IMR-90 (cell line): Measurements from ENCODE around the gene FAM20C. TPM values are rescaled to one million over a fixed set of nuclear protein-coding genes. Genes with fewer than 3 reads are reported as not detected.

Source experiments
- ATAC-seq: fragments of 200-7000 bp; cut with Tn5 transposase; 2 replicates; pipeline ENCODE4 v1.9.1; 2020; ENCODE audit warnings: low read depth, mild to moderate bottlenecking, moderate library complexity
- BruUV-seq: library from RNA; stranded (reverse); fragments of 400-500 nt; replicated peaks from 2 replicates; lab custom pipeline; 2021; lab: Mats Ljungman, UMichigan
- CTCF ChIA-PET: fragments of 300-600 bp; formaldehyde crosslinking; extraction: SDS; loops from one replicate; lab custom pipeline; 2021; ENCODE audit warnings: antibody characterized with exemption; lab: Yijun Ruan, JAX
- POLR2A ChIA-PET: fragments of 300-600 bp; sonication (Branson Sonifier 250); formaldehyde crosslinking; loops from one replicate; lab custom pipeline; 2022; ENCODE audit warnings: antibody characterized with exemption; ENCODE audit not compliant: unreplicated experiment; lab: Charles Lee
- DNase-seq: peaks from one replicate; pipeline ENCODE4 v3.0.0; 2013
- H2AFZ ChIP-seq: replicated peaks from 2 replicates; pipeline ENCODE3; 2013; ENCODE audit warnings: low read length, mild to moderate bottlenecking; ENCODE audit not compliant: poor library complexity
- H2AK5ac ChIP-seq: 2 replicates; pipeline ENCODE4 v1.6.1; 2013; ENCODE audit warnings: low read depth, low read length, inconsistent platforms
- H2AK9ac ChIP-seq: replicated peaks from 2 replicates; pipeline ENCODE3; 2013; ENCODE audit warnings: mild to moderate bottlenecking, low read depth, low read length, moderate library complexity; ENCODE audit not compliant: poor library complexity
- H2BK120ac ChIP-seq: 2 replicates; pipeline ENCODE4 v1.6.1; 2013; ENCODE audit warnings: low read depth, low read length, inconsistent platforms
- H2BK15ac ChIP-seq: 3 replicates; pipeline ENCODE4 v1.6.1; 2013; ENCODE audit warnings: low read depth, low read length, inconsistent platforms
- H2BK20ac ChIP-seq: 2 replicates; pipeline ENCODE4 v1.6.1; 2013; ENCODE audit warnings: low read depth, mild to moderate bottlenecking, inconsistent platforms, low read length, moderate library complexity
- H2BK5ac ChIP-seq: 2 replicates; pipeline ENCODE4 v1.6.1; 2013; ENCODE audit warnings: mild to moderate bottlenecking, low read depth, low read length, inconsistent platforms; ENCODE audit not compliant: poor library complexity, severe bottlenecking
- H3K14ac ChIP-seq: replicated peaks from 2 replicates; pipeline ENCODE4 v1.6.1; 2013; ENCODE audit warnings: low read depth, low read length, inconsistent platforms
- H3K18ac ChIP-seq: 2 replicates; pipeline ENCODE4 v1.6.1; 2013; ENCODE audit warnings: low read depth, low read length, control low read depth
- H3K23ac ChIP-seq: 2 replicates; pipeline ENCODE4 v1.6.1; 2013; ENCODE audit warnings: low read depth, low read length, inconsistent platforms
- H3K27ac ChIP-seq: 2 replicates; pipeline ENCODE4 v1.5.1; 2013; ENCODE audit warnings: mild to moderate bottlenecking, control low read depth, low read length; ENCODE audit not compliant: insufficient read depth
- H3K27me3 ChIP-seq: 2 replicates; pipeline ENCODE4 v1.6.1; 2013; ENCODE audit warnings: low read length; ENCODE audit not compliant: control insufficient read depth, insufficient read depth
- H3K36me3 ChIP-seq: 2 replicates; pipeline ENCODE4 v1.6.1; 2013; ENCODE audit warnings: low read length, mixed read lengths; ENCODE audit not compliant: control insufficient read depth, insufficient read depth
- H3K4ac ChIP-seq: 2 replicates; pipeline ENCODE4 v1.6.1; 2013; ENCODE audit warnings: low read depth, low read length, inconsistent platforms
- H3K4me1 ChIP-seq: 2 replicates; pipeline ENCODE4 v1.6.1; 2013; ENCODE audit warnings: low read length, mixed read lengths; ENCODE audit not compliant: control insufficient read depth, insufficient read depth
- H3K4me2 ChIP-seq: 2 replicates; pipeline ENCODE4 v1.6.1; 2013; ENCODE audit warnings: low read depth, mild to moderate bottlenecking, control low read depth, low read length, moderate library complexity
- H3K4me3 ChIP-seq: 2 replicates; pipeline ENCODE4 v1.5.1; 2013; ENCODE audit warnings: low read depth, mild to moderate bottlenecking, control low read depth, low read length, moderate library complexity; ENCODE audit not compliant: insufficient read depth
- H3K56ac ChIP-seq: 2 replicates; pipeline ENCODE4 v1.6.1; 2013; ENCODE audit warnings: low read length, inconsistent platforms; ENCODE audit not compliant: insufficient read depth; ENCODE audit errors: extremely low read depth
- H3K79me1 ChIP-seq, 2 experiments: 2 replicates each; pipeline ENCODE4 v1.6.1; 2013; ENCODE audit warnings: low read length in 2 of 2, inconsistent platforms in 1 of 2, low read depth in 1 of 2
- H3K9ac ChIP-seq: 2 replicates; pipeline ENCODE4 v1.6.1; 2013; ENCODE audit warnings: low read depth, low read length, control low read depth
- H3K9me1 ChIP-seq: 2 replicates; pipeline ENCODE4 v1.6.1; 2013; ENCODE audit warnings: low read length, inconsistent platforms; ENCODE audit not compliant: insufficient read depth
- H3K9me3 ChIP-seq: 2 replicates; pipeline ENCODE4 v1.6.1; 2013; ENCODE audit warnings: low read length; ENCODE audit not compliant: control insufficient read depth, insufficient read depth
- H4K20me1 ChIP-seq: 2 replicates; pipeline ENCODE4 v1.6.1; 2013; ENCODE audit warnings: low read length, inconsistent platforms; ENCODE audit not compliant: insufficient read depth
- H4K5ac ChIP-seq: 2 replicates; pipeline ENCODE4 v1.6.1; 2013; ENCODE audit warnings: mild to moderate bottlenecking, low read depth, low read length, control low read depth
- H4K8ac ChIP-seq, 2 experiments: 2 replicates each; pipeline ENCODE4 v1.6.1; 2013; ENCODE audit warnings: low read depth in 2 of 2, low read length in 2 of 2, control low read depth in 1 of 2, inconsistent platforms in 1 of 2
- H4K91ac ChIP-seq: 2 replicates; pipeline ENCODE4 v1.6.1; 2013; ENCODE audit warnings: low read depth, low read length, inconsistent platforms; ENCODE audit not compliant: insufficient read depth
- BHLHE40 ChIP-seq: fragments of 150-350 bp; IDR thresholded peaks from 2 replicates; pipeline ENCODE4 v1.6.1; 2016; ENCODE audit warnings: mild to moderate bottlenecking, low read depth, low read length
- CEBPB ChIP-seq: IDR thresholded peaks from 2 replicates; pipeline ENCODE4 v1.6.1; 2012; ENCODE audit warnings: low read depth, low read length, improper control_type of control experiment
- MAFK ChIP-seq: IDR thresholded peaks from 2 replicates; pipeline ENCODE4 v1.6.1; 2012; ENCODE audit warnings: low read depth, low read length, improper control_type of control experiment
- POLR2A ChIP-seq: IDR thresholded peaks from 2 replicates; pipeline ENCODE4 v1.6.1; 2012; ENCODE audit warnings: mild to moderate bottlenecking, low read depth, low read length
- SMC3 ChIP-seq: fragments of 150-350 bp; IDR thresholded peaks from 2 replicates; pipeline ENCODE4 v1.6.1; 2016; ENCODE audit warnings: low read depth, mild to moderate bottlenecking, antibody characterized with exemption, low read length, moderate library complexity
- WGBS, 2 experiments: methylation state at CpG; one replicate each; pipeline versions ENCODE4 v1.1.5 to v1.1.7; 2013; ENCODE audit warnings: missing lambda C conversion rate in 2 of 2; ENCODE audit not compliant: insufficient read length in 1 of 2; ENCODE audit errors: extremely low coverage in 2 of 2; 5-methylcytosine and 5-hydroxymethylcytosine counted together
- dilution Hi-C: fragments of 300-500 bp; cut with HindIII; formaldehyde crosslinking; loops from one replicate; pipeline ENCODE4 v1.14.3; 2018; ENCODE audit warnings: low sequenced_read_pairs; ENCODE audit not compliant: unreplicated experiment
- in situ Hi-C: fragments of 300-500 bp; cut with MboI; formaldehyde crosslinking; loops from 3 replicates; pipeline ENCODE4 v1.14.3; 2019; ENCODE audit warnings: low sequenced_read_pairs, inconsistent platforms, mixed read lengths
- intact Hi-C: fragments of 100-400 bp; cut with micrococcal nuclease; formaldehyde crosslinking; loops from 2 replicates; pipeline ENCODE4 v1.10.0; 2022
- polyA plus RNA-seq, 3 experiments: library from polyadenylated mRNA; depleted of rRNA; stranded (reverse); fragments of >200 nt; gene quantifications; 2 replicates each; pipeline ENCODE4 v1.2.3, GENCODE V29; 2012; ENCODE audit warnings: low replicate concordance in 1 of 3
- total RNA-seq: library from RNA; depleted of rRNA; stranded (reverse); fragments of >200 nt; gene quantifications from 2 replicates; pipeline ENCODE4 v1.2.3, GENCODE V29; 2012

The FAM20C gene
- total and polyA plus RNA-seq, 2 of the 4 experiments (the other 2 are of a cell fraction): 7.7 to 36.6 TPM

GRCh38 chr7:271266-272107 is 79.1 kb downstream of the FAM20C start:
- no peak overlapping the region for H2BK15ac ChIP-seq
- no peak overlapping the region for H2AK9ac ChIP-seq
- H4K8ac ChIP-seq: no peak overlapping the region
- H4K5ac ChIP-seq: no peak overlapping the region
- no peak overlapping the region for H2BK120ac ChIP-seq
- H2BK20ac ChIP-seq: no peak overlapping the region
- TF ChIP-seq SMC3 (no peak), MAFK (no peak), POLR2A (no peak), CEBPB (no peak), BHLHE40 (no peak)
- H4K91ac ChIP-seq: no peak overlapping the region
- intact Hi-C loops: no loop called here
- in situ Hi-C loops: no loop called here
- dilution Hi-C loops: no loop called here
- peaks cover 10% of the 10 kb centered on the region for H3K27me3 ChIP-seq
- H3K4me2 ChIP-seq: no peak overlapping the region
- H3K79me1 ChIP-seq: no peaks in the 10 kb centered on the region
- H3K27ac ChIP-seq: no peak overlapping the region
- no peak overlapping the region for H3K14ac ChIP-seq
- no peaks in the 10 kb centered on the region for H3K36me3 ChIP-seq
- no peak overlapping the region for H3K9ac ChIP-seq
- no peak for DNase-seq
- no peaks in the 10 kb centered on the region for H3K9me1 ChIP-seq
- CTCF ChIA-PET: interaction anchor here (0.8 kb wide), 1 partner anchor 114 kb away, joined by 3 read pairs; no protein-coding TSS in a partner anchor
- no peak overlapping the region for H3K18ac ChIP-seq
- H4K20me1 ChIP-seq: no peaks in the 10 kb centered on the region
- no peak overlapping the region for H3K23ac ChIP-seq
- no peaks in the 10 kb centered on the region for H3K4me1 ChIP-seq
- no peak overlapping the region for H3K4ac ChIP-seq
- POLR2A ChIA-PET: no interaction called here
- H2AK5ac ChIP-seq: no peak overlapping the region
- WGBS, 2 experiments: 90% methylated on average over 2 of the region's 14 CpGs; no CpG with 5 or more reads in 1 of the 2 experiments
- no peak for ATAC-seq
- no peak overlapping the region for H2BK5ac ChIP-seq
- H3K56ac ChIP-seq: no peak overlapping the region
- BruUV-seq: no TSS peak
- H3K9me3 ChIP-seq: peaks cover 21% of the 10 kb centered on the region
- H3K4me3 ChIP-seq: no peak overlapping the region
- no peak overlapping the region for H2AFZ ChIP-seq
